Psoas muscle (tissue), 8 donors: Measurements from ENCODE around the gene ZPLD1. TPM values are rescaled to one million over a fixed set of nuclear protein-coding genes. Genes with fewer than 3 reads are reported as not detected.

Experiments used
- ATAC-seq, 4 donors: fragments of 200-7000 bp; cut with Tn5 transposase; one replicate each; pipeline ENCODE4 v1.9.1; 2020; ENCODE audit warnings: moderate library complexity in 3 of 4, mild to moderate bottlenecking in 2 of 4
- DNase-seq, 2 donors: peaks; one replicate each; pipeline ENCODE4 v3.0.0-alpha.2; 2020
- H3K27ac ChIP-seq: fragments of 200-600 bp; one replicate; pipeline ENCODE4 v1.8.0; 2022
- H3K27me3 ChIP-seq, 3 donors: fragments of 200-600 bp in 1 of 3; one replicate each; pipeline versions ENCODE4 v1.6.1 to v1.8.0; 2013 to 2022; ENCODE audit warnings: low read length in 2 of 3, mild to moderate bottlenecking in 2 of 3, moderate library complexity in 1 of 3; ENCODE audit not compliant: insufficient read depth in 3 of 3
- H3K36me3 ChIP-seq, 2 donors: fragments of 200-600 bp in 1 of 2; one replicate each; pipeline versions ENCODE4 v1.6.1 to v1.8.0; 2013 to 2022; ENCODE audit warnings: low read depth in 1 of 2, mild to moderate bottlenecking in 1 of 2, moderate library complexity in 1 of 2; ENCODE audit not compliant: insufficient read depth in 1 of 2
- H3K4me1 ChIP-seq: fragments of 200-600 bp; one replicate; pipeline ENCODE4 v1.8.0; 2022
- H3K4me3 ChIP-seq: fragments of 200-600 bp; one replicate; pipeline ENCODE4 v1.8.0; 2022; ENCODE audit warnings: mild to moderate bottlenecking
- H3K9me3 ChIP-seq: fragments of 200-600 bp; one replicate; pipeline ENCODE4 v1.8.0; 2022
- WGBS, 3 donors: extraction: QIAGEN DNeasy Blood & Tissue Kit; methylation state at CpG; one replicate each; pipeline versions ENCODE4 v1.1.6 to v1.1.7; 2013; 5-methylcytosine and 5-hydroxymethylcytosine counted together
- intact Hi-C, 2 donors: fragments of 100-400 bp; cut with DNase I; formaldehyde crosslinking; loops; one replicate each; pipeline versions ENCODE4 v1.11.0 to v1.14.2; 2022
- polyA plus RNA-seq, 3 donors: library from polyadenylated mRNA; stranded (reverse); fragments of 200-250 nt; gene quantifications; one replicate each; pipeline ENCODE4 v1.2.3, GENCODE V29; 2013
- total RNA-seq, 4 donors: library from RNA; stranded (reverse); fragmentation: NEBNext Ultra II Directional in 2 of 4; extraction: Animal tissue kit (Norgen Biotek cat#: 25700) in 2 of 4; gene quantifications; one replicate each; pipeline versions ENCODE4 v1.2.1 to v1.2.4, GENCODE V29; 2021 to 2023
- TF ChIP-seq, protein P1 (sequence below): fragments of 200-600 bp; IDR thresholded peaks from one replicate; pipeline ENCODE4 v1.8.0; 2022; ENCODE audit warnings: antibody characterized with exemption
- donor health status: healthy with polysubstance abuse.
- donor health status: DM: no; HTN: no; CAD: no; lungs with moderate emphysema.
- donor health status: Bipolar disorder and iron deficiency.
- donor health status: healthy.
- donor health status: DM: yes; HTN: yes; CAD: no.
- donor health status: DM: no; HTN: no; CAD: no.
- donor health status: DM: no; HTN: no; CAD: no.
- donor health status: DM: yes; HTN: yes; CAD: no.

ZPLD1 gene
- total and polyA plus RNA-seq, 7 donors, result 0.01 to 0.50 TPM; not detected in 5

GRCh38 chr3:102447272-102447671, 12.5 kb downstream of the ZPLD1 start:
- Histone ChIP-seq H3K36me3 (no peaks in the 10 kb centered on the region), H3K4me3 (no peak overlapping the region), H3K4me1 (no peaks in the 10 kb centered on the region), H3K9me3 (no peaks in the 10 kb centered on the region), H3K27ac (no peak overlapping the region), H3K27me3 (no peaks in the 10 kb centered on the region)
- TF ChIP-seq, protein P1, sequence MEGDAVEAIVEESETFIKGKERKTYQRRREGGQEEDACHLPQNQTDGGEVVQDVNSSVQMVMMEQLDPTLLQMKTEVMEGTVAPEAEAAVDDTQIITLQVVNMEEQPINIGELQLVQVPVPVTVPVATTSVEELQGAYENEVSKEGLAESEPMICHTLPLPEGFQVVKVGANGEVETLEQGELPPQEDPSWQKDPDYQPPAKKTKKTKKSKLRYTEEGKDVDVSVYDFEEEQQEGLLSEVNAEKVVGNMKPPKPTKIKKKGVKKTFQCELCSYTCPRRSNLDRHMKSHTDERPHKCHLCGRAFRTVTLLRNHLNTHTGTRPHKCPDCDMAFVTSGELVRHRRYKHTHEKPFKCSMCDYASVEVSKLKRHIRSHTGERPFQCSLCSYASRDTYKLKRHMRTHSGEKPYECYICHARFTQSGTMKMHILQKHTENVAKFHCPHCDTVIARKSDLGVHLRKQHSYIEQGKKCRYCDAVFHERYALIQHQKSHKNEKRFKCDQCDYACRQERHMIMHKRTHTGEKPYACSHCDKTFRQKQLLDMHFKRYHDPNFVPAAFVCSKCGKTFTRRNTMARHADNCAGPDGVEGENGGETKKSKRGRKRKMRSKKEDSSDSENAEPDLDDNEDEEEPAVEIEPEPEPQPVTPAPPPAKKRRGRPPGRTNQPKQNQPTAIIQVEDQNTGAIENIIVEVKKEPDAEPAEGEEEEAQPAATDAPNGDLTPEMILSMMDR, result no peak
- intact Hi-C loops, result no loop called here
- DNase-seq (no peak), ATAC-seq (no peak)
- WGBS, 3 donors, result 60 to 66% (median 62%) methylated on average over 3 of the region's 3 CpGs

- no peaks in the 10 kb centered on the region for H3K36me3 ChIP-seq
- intact Hi-C loops, result no loop called here
- DNase-seq (no peak), ATAC-seq (no peak)
- no peak overlapping the region for H3K27ac ChIP-seq
- H3K27me3 ChIP-seq, result no peaks in the 10 kb centered on the region
- TF ChIP-seq, protein P1, result no peak
- no peaks in the 10 kb centered on the region for H3K9me3 ChIP-seq
- WGBS, 3 donors, result 75 to 81% (median 76%) methylated on average over 3 of the region's 3 CpGs
- H3K4me3 ChIP-seq, result no peak overlapping the region
- no peaks in the 10 kb centered on the region for H3K4me1 ChIP-seq
Measured at GRCh38 chr3:102449341-102449740, 14.5 kb downstream of the ZPLD1 start.

DNA sequence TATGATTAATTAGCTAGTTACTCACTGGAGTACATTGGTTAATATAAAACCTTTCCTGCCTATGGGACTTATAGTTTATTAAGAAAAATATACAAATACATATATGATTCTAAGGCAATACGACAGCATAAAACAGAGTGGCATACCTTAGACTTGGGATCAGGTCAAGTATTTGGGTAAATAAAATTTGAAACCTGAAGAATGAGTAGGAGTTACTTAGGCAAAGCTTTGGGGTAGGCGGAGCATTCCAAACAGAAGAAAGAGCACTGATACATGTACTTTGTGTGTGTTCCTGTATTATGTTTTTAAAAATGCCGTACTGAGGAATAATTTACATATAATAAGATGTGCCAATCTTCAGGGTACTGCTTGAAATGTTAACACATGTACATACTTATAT, 15.1 kb downstream of the ZPLD1 start:
- no peak overlapping the region for H3K4me3 ChIP-seq
- no peaks in the 10 kb centered on the region for H3K9me3 ChIP-seq
- ATAC-seq (no peak), DNase-seq (no peak)
- no peaks in the 10 kb centered on the region for H3K4me1 ChIP-seq
- no peak overlapping the region for H3K27ac ChIP-seq
- intact Hi-C loops, result no loop called here
- TF ChIP-seq, protein P1, result no peak
- H3K36me3 ChIP-seq, result no peaks in the 10 kb centered on the region
- WGBS, 3 donors, result 82 to 85% (median 83%) methylated on average over 3 of the region's 3 CpGs
- H3K27me3 ChIP-seq, result no peaks in the 10 kb centered on the region

- Histone ChIP-seq H3K36me3 (no peaks in the 10 kb centered on the region), H3K27ac (no peak overlapping the region), H3K9me3 (no peaks in the 10 kb centered on the region), H3K4me1 (no peaks in the 10 kb centered on the region), H3K27me3 (no peaks in the 10 kb centered on the region), H3K4me3 (no peak overlapping the region)
- intact Hi-C loops, result no loop called here
- DNase-seq (no peak), ATAC-seq (no peak)
- WGBS, 3 donors, result 94% methylated on average over 3 of the region's 3 CpGs
- TF ChIP-seq, protein P1, result no peak
Measured at GRCh38 chr3:102450976-102451375, 16.2 kb downstream of the ZPLD1 start.

- 39 to 64% (median 43%) methylated on average over 1 of the region's 1 CpG for WGBS, 3 donors
- TF ChIP-seq, protein P1, result no peak
- H3K9me3 ChIP-seq, result no peaks in the 10 kb centered on the region
- H3K27ac ChIP-seq, result no peak overlapping the region
- ATAC-seq (no peak), DNase-seq (no peak)
- no peaks in the 10 kb centered on the region for H3K36me3 ChIP-seq
- no peaks in the 10 kb centered on the region for H3K27me3 ChIP-seq
- no peaks in the 10 kb centered on the region for H3K4me1 ChIP-seq
- no peak overlapping the region for H3K4me3 ChIP-seq
- intact Hi-C loops, result no loop called here
Measured at GRCh38 chr3:102451543-102451942, 16.7 kb downstream of the ZPLD1 start.
